Natural killer cell (primary cell): ENCODE measurements around the gene CDH24. TPM values are rescaled to one million over a fixed set of nuclear protein-coding genes. Genes with fewer than 3 reads are reported as not detected.

Experiments used
- ATAC-seq, 3 donors: fragments of 150-1000 bp in 2 of 3; fragments of 200-7000 bp in 1 of 3; cut with Tn5 transposase; 1 replicate in 1 of 3; 2 replicates in 2 of 3; pipeline ENCODE4 v1.10.0; 2021; ENCODE audit warnings: mild to moderate bottlenecking in 2 of 3, moderate library complexity in 2 of 3
- DNase-seq, 2 donors: peaks; one replicate each; pipeline versions ENCODE4 v3.0.0 to v3.0.0-alpha.2; 2013 to 2021; ENCODE audit warnings: mixed read lengths in 1 of 2
- H3K27ac ChIP-seq: one replicate; pipeline ENCODE4 v1.5.1; 2013; ENCODE audit warnings: mild to moderate bottlenecking, low read length
- H3K27me3 ChIP-seq: one replicate; pipeline ENCODE4 v1.6.1; 2013; ENCODE audit warnings: low read length; ENCODE audit not compliant: control insufficient read depth, insufficient read depth
- H3K36me3 ChIP-seq: one replicate; pipeline ENCODE4 v1.6.1; 2013; ENCODE audit warnings: low read length; ENCODE audit not compliant: control insufficient read depth, insufficient read depth
- H3K4me1 ChIP-seq: one replicate; pipeline ENCODE4 v1.6.1; 2013; ENCODE audit warnings: low read length; ENCODE audit not compliant: control insufficient read depth, insufficient read depth
- H3K4me3 ChIP-seq: one replicate; pipeline ENCODE4 v1.5.1; 2013; ENCODE audit warnings: low read length
- H3K9me3 ChIP-seq: one replicate; pipeline ENCODE4 v1.6.1; 2013; ENCODE audit warnings: low read length; ENCODE audit not compliant: control insufficient read depth, insufficient read depth
- H3K27ac Mint-ChIP-seq, 2 donors: one replicate each; pipeline ENCODE4 v1.8.0; 2022; ENCODE audit warnings: mild to moderate bottlenecking in 2 of 2, mixed read lengths in 2 of 2, moderate library complexity in 1 of 2
- H3K27me3 Mint-ChIP-seq, 2 donors: one replicate each; pipeline ENCODE4 v1.8.0; 2022; ENCODE audit warnings: low read depth in 2 of 2, mixed read lengths in 2 of 2
- H3K36me3 Mint-ChIP-seq: one replicate; pipeline ENCODE4 v1.8.0; 2022; ENCODE audit warnings: mixed read lengths
- H3K4me1 Mint-ChIP-seq, 2 donors: one replicate each; pipeline ENCODE4 v1.8.0; 2022; ENCODE audit warnings: mixed read lengths in 2 of 2
- H3K4me3 Mint-ChIP-seq: one replicate; pipeline ENCODE4 v1.8.0; 2022; ENCODE audit warnings: mild to moderate bottlenecking, moderate library complexity, mixed read lengths
- H3K9me3 Mint-ChIP-seq, 2 donors: one replicate each; pipeline ENCODE4 v1.8.0; 2022; ENCODE audit warnings: mixed read lengths in 2 of 2
- CTCF ChIP-seq: fragments of 200-600 bp; IDR thresholded peaks from one replicate; pipeline ENCODE4 v1.8.0; 2022; ENCODE audit warnings: antibody characterized with exemption
- WGBS: methylation state at CpG from one replicate; pipeline ENCODE4 v1.1.7; 2013; ENCODE audit warnings: missing lambda C conversion rate; ENCODE audit not compliant: insufficient coverage; 5-methylcytosine and 5-hydroxymethylcytosine counted together
- intact Hi-C: fragments of 100-400 bp; cut with micrococcal nuclease; formaldehyde crosslinking; loops from one replicate; pipeline ENCODE4 v1.14.2; 2022
- total RNA-seq, 4 donors: library from RNA; stranded (reverse); fragments of 120-200 nt in 1 of 4; gene quantifications; one replicate each; pipeline versions ENCODE4 v1.2.3 to v1.2.4, GENCODE V29; 2013 to 2022

The CDH24 gene
- total RNA-seq, 3 donors from 2014 or later (not counting 1 experiment from before 2014, with no cell fraction given), result 1.9 to 4.9 (median 2.8) TPM

- 98% methylated on average over 4 of the region's 7 CpGs for WGBS
- no peaks in the 10 kb centered on the region for H3K27me3 ChIP-seq
- H3K4me3 ChIP-seq, result no peak overlapping the region
- ATAC-seq (no peak), DNase-seq (peak in 1 of 2 donors; percentile 52)
- H3K27me3 Mint-ChIP-seq, result no peaks in the 10 kb centered on the region
- H3K9me3 Mint-ChIP-seq, result no peaks in the 10 kb centered on the region
- no peaks in the 10 kb centered on the region for H3K4me1 ChIP-seq
- H3K36me3 Mint-ChIP-seq, result peaks cover 8% of the 10 kb centered on the region
- no peak overlapping the region for H3K4me3 Mint-ChIP-seq
- no peaks in the 10 kb centered on the region for H3K9me3 ChIP-seq
- peaks cover 2% of the 10 kb centered on the region for H3K36me3 ChIP-seq
- peaks cover 2 to 9% of the 10 kb centered on the region in 2 donors for H3K4me1 Mint-ChIP-seq
- intact Hi-C loops, result no loop called here
- H3K27ac ChIP-seq, result no peak overlapping the region
- no peak overlapping the region for H3K27ac Mint-ChIP-seq
- TF ChIP-seq CTCF, result no peak
Measured at GRCh38 chr14:23020143-23021128, 36.9 kb downstream of the CDH24 start.

DNA sequence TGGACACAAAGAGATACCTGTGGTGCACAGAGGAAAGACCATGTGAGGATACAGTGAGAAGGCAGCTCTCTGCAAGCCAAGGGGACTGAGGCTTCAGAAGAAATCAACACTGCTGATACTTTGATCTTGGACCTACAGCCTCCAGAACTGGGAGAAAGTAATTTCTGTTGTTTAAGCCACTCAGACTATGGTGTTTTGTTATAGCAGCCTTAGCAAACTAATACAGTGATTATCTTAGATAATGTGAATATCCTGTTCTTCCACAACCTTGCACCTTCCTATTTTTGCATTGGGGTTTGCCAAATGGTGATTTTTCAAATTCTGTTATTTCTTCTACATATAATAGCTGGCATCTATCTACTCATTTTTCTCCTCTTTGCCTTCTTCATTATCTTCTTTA, 39.2 kb downstream of the CDH24 start:
- Mint-ChIP-seq H3K4me3 (no peak overlapping the region), H3K36me3 (no peaks in the 10 kb centered on the region), H3K27me3 (no peaks in the 10 kb centered on the region), H3K9me3 (no peaks in the 10 kb centered on the region), H3K4me1 (no peaks in the 10 kb centered on the region), H3K27ac (no peak overlapping the region)
- Histone ChIP-seq H3K4me3 (no peak overlapping the region), H3K36me3 (no peaks in the 10 kb centered on the region), H3K9me3 (no peaks in the 10 kb centered on the region), H3K4me1 (no peaks in the 10 kb centered on the region), H3K27me3 (no peaks in the 10 kb centered on the region), H3K27ac (no peak overlapping the region)
- ATAC-seq (no peak), DNase-seq (no peak)
- intact Hi-C loops, result no loop called here
- TF ChIP-seq CTCF, result no peak

DNA sequence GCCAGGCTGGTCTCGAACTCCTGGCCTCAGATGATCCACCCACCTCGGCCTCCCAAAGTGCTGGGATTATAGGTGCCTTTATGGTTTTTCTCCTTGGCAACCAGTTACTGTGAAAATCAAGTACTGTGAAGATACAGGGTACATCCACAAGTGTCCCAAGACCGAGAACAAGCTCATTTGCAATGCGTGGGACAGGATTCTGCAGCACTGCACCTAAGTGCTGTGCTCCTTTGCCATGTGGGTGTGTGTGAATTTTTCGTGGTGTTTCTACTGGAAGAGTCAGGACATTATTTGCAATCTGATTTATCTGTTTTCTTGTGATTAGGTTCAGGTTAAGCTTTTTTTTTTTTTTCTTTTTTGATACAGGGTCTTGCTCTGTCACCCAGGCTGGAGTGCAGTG, 40.2 kb downstream of the CDH24 start:
- Histone ChIP-seq H3K27me3 (no peaks in the 10 kb centered on the region), H3K4me3 (no peak overlapping the region), H3K27ac (no peak overlapping the region), H3K36me3 (no peaks in the 10 kb centered on the region), H3K4me1 (no peaks in the 10 kb centered on the region), H3K9me3 (no peaks in the 10 kb centered on the region)
- no peak for ATAC-seq
- no peaks in the 10 kb centered on the region for H3K36me3 Mint-ChIP-seq
- no peaks in the 10 kb centered on the region for H3K4me1 Mint-ChIP-seq
- no peak for TF ChIP-seq CTCF
- DNase-seq, result no peak
- no peak overlapping the region for H3K27ac Mint-ChIP-seq
- H3K4me3 Mint-ChIP-seq, result no peak overlapping the region
- H3K9me3 Mint-ChIP-seq, result no peaks in the 10 kb centered on the region
- WGBS, result 97% methylated on average over 5 of the region's 5 CpGs
- intact Hi-C loops, result no loop called here
- H3K27me3 Mint-ChIP-seq, result no peaks in the 10 kb centered on the region
